NCI-H1092 treated with DMSO at 0.1 percent for 48 hours (cell line): ENCODE data around the gene POLR3B.
"Not testable (repeated sequence)": the region's sequence is repeated elsewhere in the genome, so short reads cannot be mapped to it uniquely, and the experiment has no call there.

Experiments used
- DNase-seq: peaks from one replicate; lab custom pipeline; 2025; lab: John Stamatoyannopoulos, UW

Gene POLR3B

GRCh38 chr12:106357549-106358395, at the start of gene POLR3B:
POLR3B (plus strand) TSS chr12:106357748; CDS start chr12:106357880, 132 bp downstream.
- peak; percentile 92 for DNase-seq

- DNase-seq: no peak
Observed at GRCh38 chr12:106308121-106308520, 49.4 kb upstream of the POLR3B start.

GRCh38 chr12:106308611-106309010, 48.9 kb upstream of the POLR3B start:
- DNase-seq: no peak

GRCh38 chr12:106309671-106310505, 47.7 kb upstream of the POLR3B start:
- no peak for DNase-seq

GRCh38 chr12:106310687-106311086, 46.9 kb upstream of the POLR3B start:
- no peak for DNase-seq

GRCh38 chr12:106311139-106311538, 46.4 kb upstream of the POLR3B start:
- DNase-seq: no peak

GRCh38 chr12:106313413-106313812, 44.1 kb upstream of the POLR3B start:
- DNase-seq: not testable (repeated sequence)

- no peak for DNase-seq
Observed at GRCh38 chr12:106315523-106315922, 42.0 kb upstream of the POLR3B start.

GRCh38 chr12:106317406-106318082, 40.0 kb upstream of the POLR3B start:
- no peak for DNase-seq

- DNase-seq: no peak
Observed at GRCh38 chr12:106321139-106321850, 36.3 kb upstream of the POLR3B start.

GRCh38 chr12:106323537-106323936, 34.0 kb upstream of the POLR3B start:
- no peak for DNase-seq

GRCh38 chr12:106327309-106327869, 30.2 kb upstream of the POLR3B start:
- no peak for DNase-seq

- no peak for DNase-seq
Observed at GRCh38 chr12:106328735-106329134, 28.8 kb upstream of the POLR3B start.

- DNase-seq: peak; percentile 4
Observed at GRCh38 chr12:106329231-106329982, 28.1 kb upstream of the POLR3B start.

GRCh38 chr12:106331599-106331998, 25.9 kb upstream of the POLR3B start:
- DNase-seq: no peak

GRCh38 chr12:106332536-106332935, 25.0 kb upstream of the POLR3B start:
- DNase-seq: no peak

GRCh38 chr12:106333010-106333409, 24.5 kb upstream of the POLR3B start:
- no peak for DNase-seq

GRCh38 chr12:106333756-106334155, 23.8 kb upstream of the POLR3B start:
- DNase-seq: no peak

GRCh38 chr12:106341086-106341877, 16.3 kb upstream of the POLR3B start:
- DNase-seq: no peak
